Heart right ventricle (tissue), 16 donors: ENCODE results near the gene UNCX. TPM values are rescaled to one million over a fixed set of nuclear protein-coding genes. Genes with fewer than 3 reads are reported as not detected.

ENCODE experiments used
- ATAC-seq, 8 donors: fragments of 200-7000 bp; cut with Tn5 transposase; one replicate each; pipeline ENCODE4 v1.9.1; 2020; ENCODE audit warnings: mild to moderate bottlenecking in 8 of 8, moderate library complexity in 8 of 8, moderate number of reproducible peaks in 1 of 8
- DNase-seq, 2 donors: peaks; one replicate each; pipeline ENCODE4 v3.0.0-alpha.2; 2020
- H3K27ac ChIP-seq, 10 donors: fragments of 200-600 bp; sonication (generic) in 2 of 10; one replicate each; pipeline versions ENCODE4 v1.5.0 to v1.8.0; 2020 to 2022; ENCODE audit warnings: mild to moderate bottlenecking in 3 of 10
- H3K27me3 ChIP-seq, 7 donors: fragments of 200-600 bp; one replicate each; pipeline ENCODE4 v1.8.0; 2021 to 2022; ENCODE audit warnings: mild to moderate bottlenecking in 2 of 7
- H3K36me3 ChIP-seq, 9 donors: fragments of 200-600 bp; sonication (generic) in 1 of 9; one replicate each; pipeline versions ENCODE4 v1.5.0 to v1.8.0; 2020 to 2022; ENCODE audit warnings: mild to moderate bottlenecking in 2 of 9
- H3K4me1 ChIP-seq, 9 donors: fragments of 200-600 bp; sonication (generic) in 1 of 9; one replicate each; pipeline versions ENCODE4 v1.5.0 to v1.8.0; 2020 to 2022; ENCODE audit warnings: mild to moderate bottlenecking in 4 of 9
- H3K4me3 ChIP-seq, 10 donors: fragments of 200-600 bp; sonication (generic) in 2 of 10; one replicate each; pipeline versions ENCODE4 v1.5.0 to v1.8.0; 2020 to 2022; ENCODE audit warnings: mild to moderate bottlenecking in 7 of 10, moderate library complexity in 2 of 10
- H3K9me3 ChIP-seq, 11 donors: fragments of 200-600 bp in 10 of 11; sonication (generic) in 2 of 11; one replicate each; pipeline versions ENCODE4 v1.5.0 to v1.8.0; 2013 to 2022; ENCODE audit warnings: mild to moderate bottlenecking in 2 of 11, control low read depth in 1 of 11, moderate library complexity in 1 of 11
- CTCF ChIP-seq, 9 donors: fragments of 200-600 bp; sonication (generic) in 2 of 9; IDR thresholded peaks; one replicate each; pipeline versions ENCODE4 v1.5.0 to v1.8.0; 2021 to 2022; ENCODE audit warnings: antibody characterized with exemption in 9 of 9, mild to moderate bottlenecking in 5 of 9, moderate library complexity in 1 of 9
- WGBS, 2 donors: extraction: QIAGEN DNeasy Blood & Tissue Kit; methylation state at CpG; one replicate each; pipeline ENCODE4 v1.1.7; 2013; ENCODE audit warnings: inconsistent platforms in 1 of 2; 5-methylcytosine and 5-hydroxymethylcytosine counted together
- intact Hi-C, 10 donors: fragments of 100-400 bp; cut with DNase I; formaldehyde crosslinking; loops; one replicate each; pipeline versions ENCODE4 v1.11.1 to v1.14.2; 2022
- polyA plus RNA-seq, 2 donors: library from polyadenylated mRNA; stranded (reverse); fragments of 200-250 nt; gene quantifications; one replicate each; pipeline ENCODE4 v1.2.3, GENCODE V29; 2013
- total RNA-seq, 10 donors: library from RNA; stranded (reverse); fragmentation: NEBNext Ultra II Directional in 3 of 10; extraction: Animal tissue kit (Norgen Biotek cat#: 25700) in 3 of 10; gene quantifications; one replicate each; pipeline versions ENCODE4 v1.2.1 to v1.2.4, GENCODE V29; 2021 to 2023
- donor health status: Arrhythmogenic right ventricular cardiomyopathy.
- donor health status: ischemic (EF 13 %, LVEDD 7.1; RV severe dilation, severe dysfunction).
- donor health status: healthy with polysubstance abuse.
- donor health status: DM: no; HTN: yes; CAD: no.
- donor health status: DM: no; HTN: no; CAD: no.
- donor health status: ischemic (EF 25% LVEDD 6.9; RV normal size, moderate dysfunction).
- donor health status: ischemic (EF 25% LVEDD 5.7; RV mildly dilated, moderate dysfunction).
- donor health status: healthy.
- donor health status: DM: yes; HTN: yes; CAD: no.
- donor health status: Ischemic cardiomyopathy.
- donor health status: ischemic (EF 35%, LVEDD 5.7; RV mildly dilated, moderate dysfunction).
- donor health status: nonischemic (EF 11% LVEDD 7.7; RV severe dilation, severe dysfunction).
- donor health status: DM: yes; HTN: yes; CAD: no.
- donor health status: PGD.
- donor health status: ischemic (EF 29% LVEDD 5.4; RV normal size, mild dysfunction).
- donor health status: nonischemic (EF 23%, LVEDD 6.1; RV moderate dilation, normal function).

Gene UNCX
- total and polyA plus RNA-seq, 12 donors = not detected

GRCh38 chr7:1283941-1284742 lies 51.5 kb downstream of the UNCX start:
- H3K36me3 ChIP-seq = no peaks in the 10 kb centered on the region
- no peak overlapping the region for H3K27ac ChIP-seq
- H3K9me3 ChIP-seq = peaks cover 0 to 4% (median 0%) of the 10 kb centered on the region in 11 donors
- 59 to 64% methylated on average over 19 of the region's 19 CpGs for WGBS, 2 donors
- H3K4me1 ChIP-seq = no peaks in the 10 kb centered on the region
- intact Hi-C loops = no loop called here
- DNase-seq (peak in 1 of 2 donors; percentile 5), ATAC-seq (peak in 2 of 8 donors; percentile 19 to 25)
- peaks cover 0 to 73% (median 24%) of the 10 kb centered on the region in 7 donors for H3K27me3 ChIP-seq
- no peak overlapping the region for H3K4me3 ChIP-seq
- TF ChIP-seq CTCF (IDR thresholded peaks at IDR 0.05) = no peak

GRCh38 chr7:1284743-1285458 lies 52.2 kb downstream of the UNCX start:
- no peak overlapping the region for H3K27ac ChIP-seq
- no peak for ATAC-seq
- TF ChIP-seq CTCF (IDR thresholded peaks at IDR 0.05) = no peak
- H3K4me1 ChIP-seq = peaks cover 0 to 4% (median 2%) of the 10 kb centered on the region in 9 donors
- DNase-seq = peak in 1 of 2 donors; percentile 7
- no peaks in the 10 kb centered on the region for H3K36me3 ChIP-seq
- WGBS, 2 donors = 76 to 77% methylated on average over 20 of the region's 20 CpGs
- peaks cover 0 to under 1% (median 0%) of the 10 kb centered on the region in 11 donors for H3K9me3 ChIP-seq
- intact Hi-C loops = no loop called here
- H3K4me3 ChIP-seq = no peak overlapping the region
- peaks cover 0 to 75% (median 31%) of the 10 kb centered on the region in 7 donors for H3K27me3 ChIP-seq

GRCh38 chr7:1285556-1286301 lies 53.1 kb downstream of the UNCX start:
- Histone ChIP-seq H3K27me3 (peaks cover 0 to 83% (median 39%) of the 10 kb centered on the region in 7 donors), H3K27ac (no peak overlapping the region), H3K9me3 (no peaks in the 10 kb centered on the region), H3K36me3 (no peaks in the 10 kb centered on the region), H3K4me3 (no peak overlapping the region), H3K4me1 (peaks cover 0 to 13% (median 10%) of the 10 kb centered on the region in 9 donors)
- intact Hi-C loops = no loop called here
- TF ChIP-seq CTCF (IDR thresholded peaks at IDR 0.05) = no peak
- no peak for ATAC-seq
- WGBS, 2 donors = 86 to 89% methylated on average over 39 of the region's 39 CpGs
- DNase-seq = peak in 1 of 2 donors; percentile 7

Other genes starting within 250 kb of the UNCX start
- not detected for gene CYP2W1, start 249.7 kb upstream of the UNCX start, total RNA-seq
- gene CYP2W1, start 249.7 kb upstream of the UNCX start, polyA plus RNA-seq = not detected
- gene GPR146, start 188.3 kb upstream of the UNCX start, total RNA-seq = 10 to 100 TPM; 15.1 to 34.5 (median 22.7) TPM
- gene GPR146, start 188.3 kb upstream of the UNCX start, polyA plus RNA-seq = 10 to 100 TPM; 13.3 to 28.7 TPM
- gene GPER1, start 144.8 kb upstream of the UNCX start, total RNA-seq = 1 to 10 TPM; 1.1 to 4.7 (median 1.7) TPM
- gene GPER1, start 144.8 kb upstream of the UNCX start, polyA plus RNA-seq = 1 to 10 TPM; 3.0 to 4.5 TPM
- 10 to 100 TPM in 4 of 10 donors, 1 to 10 TPM in 6; 4.4 to 11.2 (median 7.7) TPM for gene ZFAND2A, start 72.7 kb upstream of the UNCX start, total RNA-seq
- 10 to 100 TPM; 26.9 to 32.6 TPM for gene ZFAND2A, start 72.7 kb upstream of the UNCX start, polyA plus RNA-seq
- 10 to 100 TPM in 2 of 10 donors, 1 to 10 TPM in 8; 4.6 to 14.9 (median 7.5) TPM for gene MICALL2, start 226.6 kb downstream of the UNCX start, total RNA-seq
- gene MICALL2, start 226.6 kb downstream of the UNCX start, polyA plus RNA-seq = 10 to 100 TPM; 18.9 to 38.3 TPM